Activated CD8-positive, alpha-beta memory T cell treated with anti-CD3 and anti-CD28 coated beads for 1 hour (primary cell): Measurements from ENCODE around the gene GJD4.

Experiments
- DNase-seq, 2 donors: peaks; one replicate each; pipeline ENCODE4 v3.0.0-alpha.2; 2020; ENCODE audit warnings: low read depth in 1 of 2; ENCODE audit errors: extremely low read depth in 1 of 2

The GJD4 gene

GRCh38 chr10:35613597-35614226, 8.6 kb downstream of the GJD4 start:
- no peak for DNase-seq

GRCh38 chr10:35614312-35614711, 9.2 kb downstream of the GJD4 start:
- DNase-seq = no peak

GRCh38 chr10:35626971-35627507, 21.9 kb downstream of the GJD4 start:
- DNase-seq = no peak

- DNase-seq = no peak
Observed at GRCh38 chr10:35631404-35631803, 26.3 kb downstream of the GJD4 start.

- DNase-seq = no peak
Observed at GRCh38 chr10:35632027-35632426, 26.9 kb downstream of the GJD4 start.

- DNase-seq = no peak
Observed at GRCh38 chr10:35633006-35633980, 28.2 kb downstream of the GJD4 start.

GRCh38 chr10:35635576-35635975, 30.4 kb downstream of the GJD4 start:
- DNase-seq = no peak

GRCh38 chr10:35636956-35637355, 31.8 kb downstream of the GJD4 start:
- no peak for DNase-seq

- DNase-seq = no peak
Observed at GRCh38 chr10:35637462-35637861, 32.3 kb downstream of the GJD4 start.

GRCh38 chr10:35638101-35638500, 33.0 kb downstream of the GJD4 start:
- DNase-seq = no peak

GRCh38 chr10:35639021-35639727, 34.0 kb downstream of the GJD4 start:
- no peak for DNase-seq

GRCh38 chr10:35639728-35640401, 34.7 kb downstream of the GJD4 start:
- no peak for DNase-seq

GRCh38 chr10:35640474-35640873, 35.3 kb downstream of the GJD4 start:
- no peak for DNase-seq

- DNase-seq = no peak
Observed at GRCh38 chr10:35640951-35641675, 36.0 kb downstream of the GJD4 start.

GRCh38 chr10:35641676-35642034, 36.5 kb downstream of the GJD4 start:
- no peak for DNase-seq

- peak; percentile 4 to 45 for DNase-seq
Observed at GRCh38 chr10:35642035-35642792, 37.1 kb downstream of the GJD4 start, which contains the start of gene FZD8. FZD8 (minus strand) TSS chr10:35642296; CDS start chr10:35641429, 867 bp downstream.

- DNase-seq = no peak
Observed at GRCh38 chr10:35642793-35643114, 37.6 kb downstream of the GJD4 start.

GRCh38 chr10:35643151-35644049, 38.3 kb downstream of the GJD4 start:
- DNase-seq = no peak
